ENCODE measurements around the gene SLC25A41. TPM values are rescaled to one million over a fixed set of nuclear protein-coding genes. Genes with fewer than 3 reads are reported as not detected.

Gene SLC25A41
- total RNA-seq, 4 donors from 2014 or later = not detected

DNA sequence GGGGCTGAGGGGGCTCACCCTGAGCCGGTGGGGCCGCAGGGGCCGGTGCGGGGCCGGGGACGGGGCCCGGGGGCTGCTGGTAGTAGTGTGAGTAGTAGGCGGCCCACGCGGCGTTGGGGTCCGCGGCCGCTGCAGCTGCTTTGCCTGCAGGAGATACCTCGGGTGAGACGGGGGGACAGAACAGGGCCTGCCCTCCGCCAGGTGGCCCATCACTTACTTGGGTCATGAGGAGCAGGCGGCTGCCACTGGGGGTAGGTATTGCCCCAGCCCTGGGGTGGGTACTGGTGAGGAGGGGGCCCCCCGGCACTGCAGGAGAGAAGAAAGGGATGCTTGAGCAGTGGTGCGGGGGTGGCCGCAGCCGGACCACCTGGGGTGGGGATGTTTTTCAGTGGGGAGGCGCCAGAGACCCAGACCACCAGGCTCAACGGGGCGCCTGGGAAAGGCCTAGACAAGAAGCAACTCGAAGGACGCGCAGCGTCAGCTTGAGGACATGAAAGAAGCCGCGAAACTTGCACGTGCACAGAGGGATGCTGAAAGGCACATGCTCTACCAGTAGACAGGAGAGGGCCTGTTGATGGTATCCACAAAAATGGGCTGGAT, 17.9 kb downstream of the SLC25A41 start:
- TF ChIP-seq, protein P1, sequence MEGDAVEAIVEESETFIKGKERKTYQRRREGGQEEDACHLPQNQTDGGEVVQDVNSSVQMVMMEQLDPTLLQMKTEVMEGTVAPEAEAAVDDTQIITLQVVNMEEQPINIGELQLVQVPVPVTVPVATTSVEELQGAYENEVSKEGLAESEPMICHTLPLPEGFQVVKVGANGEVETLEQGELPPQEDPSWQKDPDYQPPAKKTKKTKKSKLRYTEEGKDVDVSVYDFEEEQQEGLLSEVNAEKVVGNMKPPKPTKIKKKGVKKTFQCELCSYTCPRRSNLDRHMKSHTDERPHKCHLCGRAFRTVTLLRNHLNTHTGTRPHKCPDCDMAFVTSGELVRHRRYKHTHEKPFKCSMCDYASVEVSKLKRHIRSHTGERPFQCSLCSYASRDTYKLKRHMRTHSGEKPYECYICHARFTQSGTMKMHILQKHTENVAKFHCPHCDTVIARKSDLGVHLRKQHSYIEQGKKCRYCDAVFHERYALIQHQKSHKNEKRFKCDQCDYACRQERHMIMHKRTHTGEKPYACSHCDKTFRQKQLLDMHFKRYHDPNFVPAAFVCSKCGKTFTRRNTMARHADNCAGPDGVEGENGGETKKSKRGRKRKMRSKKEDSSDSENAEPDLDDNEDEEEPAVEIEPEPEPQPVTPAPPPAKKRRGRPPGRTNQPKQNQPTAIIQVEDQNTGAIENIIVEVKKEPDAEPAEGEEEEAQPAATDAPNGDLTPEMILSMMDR (IDR thresholded peaks at IDR 0.05) = no peak
- TF ChIP-seq POLR2AphosphoS5 (IDR thresholded peaks at IDR 0.05) (no peak), POLR2A (IDR thresholded peaks at IDR 0.05) (no peak), EP300 (IDR thresholded peaks at IDR 0.05) (no peak)
- Histone ChIP-seq H3K27me3 (no peaks in the 10 kb centered on the region), H3K9me3 (no peaks in the 10 kb centered on the region), H3K36me3 (peaks cover 68% of the 10 kb centered on the region), H3K27ac (no peak overlapping the region), H3K4me3 (no peak overlapping the region), H3K4me1 (peaks cover 8% of the 10 kb centered on the region)
- WGBS = 88% methylated on average over 16 of the region's 32 CpGs
- no peak for DNase-seq (ENCODE audit: low spot score in 2 of 2)

DNA sequence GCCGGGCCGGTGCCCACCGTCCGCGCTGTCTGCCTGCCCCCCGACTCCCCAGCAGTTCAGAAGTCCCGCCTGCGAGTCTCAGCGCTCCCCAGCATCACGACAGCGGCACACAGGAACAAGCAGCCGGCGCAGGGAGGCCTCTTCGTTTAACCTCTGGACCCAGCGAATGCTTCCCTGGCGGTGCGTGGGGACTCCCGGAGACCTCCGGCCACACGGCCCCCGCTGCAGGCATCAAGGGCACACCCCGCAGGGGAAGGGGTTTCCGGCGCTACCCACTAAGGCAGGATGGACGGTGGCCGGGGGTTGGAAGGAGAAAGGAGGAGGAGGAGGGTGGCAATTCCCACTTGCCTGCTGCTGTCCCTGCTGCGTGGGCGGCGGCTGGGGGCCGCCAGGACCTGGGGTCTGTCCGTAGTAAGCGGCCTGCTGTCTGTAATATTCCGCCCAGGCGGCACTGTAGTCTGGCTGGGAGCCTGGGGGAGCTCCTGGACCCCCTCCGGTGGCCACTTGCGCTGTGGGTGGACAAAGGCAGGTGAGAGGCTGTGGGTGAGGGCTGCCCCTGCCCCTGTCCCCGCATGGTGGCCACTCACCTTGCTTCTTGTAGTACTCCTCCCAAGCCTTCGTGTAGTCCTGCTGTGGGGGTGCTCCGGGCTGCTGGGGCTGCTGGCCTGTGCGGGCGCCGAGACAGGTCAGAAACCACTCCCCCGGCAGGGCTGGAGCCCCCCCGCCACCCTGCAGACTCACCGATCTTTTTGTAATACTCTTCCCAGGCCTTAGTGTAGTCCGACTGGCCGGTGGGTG, 18.6 kb downstream of the SLC25A41 start:
- 93% methylated on average over 43 of the region's 47 CpGs for WGBS
- Histone ChIP-seq H3K9me3 (no peaks in the 10 kb centered on the region), H3K36me3 (peaks cover 61% of the 10 kb centered on the region), H3K27me3 (no peaks in the 10 kb centered on the region), H3K4me3 (no peak overlapping the region), H3K4me1 (peaks cover 7% of the 10 kb centered on the region), H3K27ac (no peak overlapping the region)
- TF ChIP-seq POLR2AphosphoS5 (IDR thresholded peaks at IDR 0.05) = no peak
- TF ChIP-seq, protein P1 (IDR thresholded peaks at IDR 0.05) = no peak
- TF ChIP-seq POLR2A (IDR thresholded peaks at IDR 0.05) = no peak
- TF ChIP-seq EP300 (IDR thresholded peaks at IDR 0.05) = no peak
- no peak for DNase-seq (ENCODE audit: low spot score in 2 of 2)

- WGBS = 70% methylated on average over 42 of the region's 42 CpGs
- Histone ChIP-seq H3K36me3 (peaks cover 51% of the 10 kb centered on the region), H3K27ac (no peak overlapping the region), H3K27me3 (no peaks in the 10 kb centered on the region), H3K4me3 (no peak overlapping the region), H3K9me3 (no peaks in the 10 kb centered on the region), H3K4me1 (peaks cover 5% of the 10 kb centered on the region)
- no peak for TF ChIP-seq EP300 (IDR thresholded peaks at IDR 0.05)
- TF ChIP-seq POLR2A (IDR thresholded peaks at IDR 0.05) = no peak
- no peak for TF ChIP-seq POLR2AphosphoS5 (IDR thresholded peaks at IDR 0.05)
- TF ChIP-seq, protein P1 (IDR thresholded peaks at IDR 0.05) = no peak
- no peak for DNase-seq (ENCODE audit: low spot score in 2 of 2)
Observed at GRCh38 chr19:6413721-6414643, 19.6 kb downstream of the SLC25A41 start.

DNA sequence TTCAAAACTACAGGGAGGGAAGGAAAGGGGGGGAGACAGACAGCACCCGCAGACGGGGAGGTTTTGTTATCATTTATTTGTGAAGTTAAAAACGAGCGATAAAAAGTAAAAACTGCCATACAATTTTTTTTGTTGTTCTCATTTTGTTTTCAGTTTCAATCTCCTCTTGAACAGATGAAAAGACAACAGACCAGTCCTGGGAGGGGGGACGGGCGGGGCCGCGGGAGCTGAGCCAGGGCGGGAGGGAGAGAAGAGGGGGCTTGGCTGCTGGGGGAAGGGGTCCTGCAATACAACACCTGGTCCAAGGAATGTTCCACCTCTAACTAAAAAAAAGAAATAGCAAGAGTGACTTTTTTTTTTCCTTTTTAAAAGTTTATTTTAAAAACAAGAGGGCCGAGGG, 20.3 kb downstream of the SLC25A41 start:
- H3K36me3 ChIP-seq = peaks cover 44% of the 10 kb centered on the region
- 61% methylated on average over 10 of the region's 10 CpGs for WGBS
- no peak overlapping the region for H3K4me3 ChIP-seq
- no peak overlapping the region for H3K27ac ChIP-seq
- TF ChIP-seq POLR2AphosphoS5 (IDR thresholded peaks at IDR 0.05) (no peak), EP300 (IDR thresholded peaks at IDR 0.05) (no peak), POLR2A (IDR thresholded peaks at IDR 0.05) (no peak)
- TF ChIP-seq, protein P1 (IDR thresholded peaks at IDR 0.05) = no peak
- no peaks in the 10 kb centered on the region for H3K9me3 ChIP-seq
- DNase-seq (ENCODE audit: low spot score in 2 of 2) = no peak
- H3K27me3 ChIP-seq = no peaks in the 10 kb centered on the region
- H3K4me1 ChIP-seq = peaks cover 5% of the 10 kb centered on the region

All from suprapubic skin (tissue), 4 donors.